Thoracic aorta (tissue), 2 donors: ENCODE data around the gene CCDC142. TPM values are rescaled to one million over a fixed set of nuclear protein-coding genes. Genes with fewer than 3 reads are reported as not detected.
A peak's percentile ranks its signal among the peaks of the same experiment; 100 is the strongest.
"Not testable (repeated sequence)": the region's sequence is repeated elsewhere in the genome, so short reads cannot be mapped to it uniquely, and the experiment has no call there.

Experiments used
- ATAC-seq: fragments of 150-250 bp; one replicate; pipeline ENCODE4 v1.8.0; 2017; ENCODE audit warnings: low read depth; ENCODE audit not compliant: insufficient number of reproducible peaks, low FRiP score
- DNase-seq: peaks from one replicate; pipeline ENCODE4 v3.0.0-alpha.2; 2020; ENCODE audit warnings: low spot score
- H3K27ac ChIP-seq, 2 donors: fragments of 200-600 bp; sonication (generic); 1 replicate in 1 of 2; 2 replicates in 1 of 2; pipeline ENCODE4 v1.5.1; 2016; ENCODE audit warnings: mild to moderate bottlenecking in 2 of 2, moderate library complexity in 2 of 2
- H3K27me3 ChIP-seq: fragments of 200-600 bp; sonication (generic); replicated peaks from 2 replicates; pipeline ENCODE4 v1.6.0; 2016; ENCODE audit warnings: mild to moderate bottlenecking; ENCODE audit not compliant: insufficient read depth
- H3K36me3 ChIP-seq: fragments of 200-600 bp; sonication (generic); one replicate; pipeline ENCODE4 v1.5.1; 2016
- H3K4me1 ChIP-seq, 2 donors: fragments of 200-600 bp; sonication (generic); 1 replicate in 1 of 2; 2 replicates in 1 of 2; pipeline versions ENCODE4 v1.5.1 to v1.6.0; 2016; ENCODE audit warnings: low read depth in 2 of 2, mild to moderate bottlenecking in 1 of 2; ENCODE audit not compliant: control insufficient read depth in 1 of 2
- H3K4me3 ChIP-seq: fragments of 200-600 bp; sonication (generic); 2 replicates; pipeline ENCODE4 v1.5.1; 2016; ENCODE audit warnings: mild to moderate bottlenecking
- H3K9me3 ChIP-seq: fragments of 200-600 bp; sonication (generic); 2 replicates; pipeline ENCODE4 v1.5.1; 2016
- CTCF ChIP-seq: fragments of 200-600 bp; sonication (generic); IDR thresholded peaks from one replicate; pipeline ENCODE4 v1.5.1; 2019; ENCODE audit warnings: antibody characterized with exemption
- total RNA-seq, 2 donors: library from RNA; depleted of rRNA; stranded (reverse); fragments of >200 nt; gene quantifications; one replicate each; pipeline versions ENCODE4 v1.1.0 to v1.2.3, GENCODE V29; 2016

Gene CCDC142
- total RNA-seq, 2 donors from 2014 or later, result 31.5 to 43.4 TPM

GRCh38 chr2:74461187-74462053 lies 21.4 kb downstream of the CCDC142 start:
- no peak overlapping the region for H3K27ac ChIP-seq
- peaks cover 23 to 38% of the 10 kb centered on the region in 2 donors for H3K4me1 ChIP-seq
- no peaks in the 10 kb centered on the region for H3K36me3 ChIP-seq
- H3K9me3 ChIP-seq, result no peaks in the 10 kb centered on the region
- no peak for TF ChIP-seq CTCF
- no peak overlapping the region for H3K4me3 ChIP-seq
- H3K27me3 ChIP-seq, result no peaks in the 10 kb centered on the region
- ATAC-seq, result no peak
- no peak for DNase-seq

GRCh38 chr2:74460187-74460586 lies 22.6 kb downstream of the CCDC142 start:
- not testable (repeated sequence) for H3K4me3 ChIP-seq, H3K36me3 ChIP-seq, H3K9me3 ChIP-seq, H3K27me3 ChIP-seq, DNase-seq, ATAC-seq, H3K27ac ChIP-seq
- peaks cover 30 to 45% of the 10 kb centered on the region in 2 donors for H3K4me1 ChIP-seq

- peaks cover 30 to 45% of the 10 kb centered on the region in 2 donors for H3K4me1 ChIP-seq
- DNase-seq, H3K9me3 ChIP-seq, H3K36me3 ChIP-seq, H3K27ac ChIP-seq, ATAC-seq, H3K4me3 ChIP-seq, H3K27me3 ChIP-seq: not testable (repeated sequence)
Measured at GRCh38 chr2:74459503-74460118, 23.2 kb downstream of the CCDC142 start.

- DNase-seq (no peak), ATAC-seq (no peak)
- no peak for TF ChIP-seq CTCF
- Histone ChIP-seq H3K36me3 (no peaks in the 10 kb centered on the region), H3K4me3 (peak overlapping the region; percentile 80), H3K27me3 (no peaks in the 10 kb centered on the region), H3K4me1 (peaks cover 24 to 38% of the 10 kb centered on the region in 2 donors), H3K27ac (peak overlapping the region; percentile 57 to 76), H3K9me3 (no peaks in the 10 kb centered on the region)
Measured at GRCh38 chr2:74458938-74459363, 23.8 kb downstream of the CCDC142 start.

- DNase-seq, result peak; percentile 100
- H3K27ac ChIP-seq, result peak within 1 kb of the TSS; percentile 86 to 93
- H3K9me3 ChIP-seq, result no peaks in the 10 kb centered on the region
- H3K4me1 ChIP-seq, result peaks cover 22 to 35% of the 10 kb centered on the region in 2 donors
- H3K36me3 ChIP-seq, result no peaks in the 10 kb centered on the region
- no peaks in the 10 kb centered on the region for H3K27me3 ChIP-seq
- no peak for TF ChIP-seq CTCF
- peak within 1 kb of the TSS; percentile 80 for H3K4me3 ChIP-seq
- ATAC-seq, result peak; percentile 94
Measured at GRCh38 chr2:74458132-74458937, 24.5 kb downstream of the CCDC142 start, which contains the start of gene WBP1. TSS of gene WBP1 (plus strand) at chr2:74458438. CDS start at chr2:74458603, 165 bp downstream.
